Neural progenitor cell (in vitro differentiated cells): Measurements from ENCODE around the gene HRC. TPM values are rescaled to one million over a fixed set of nuclear protein-coding genes. Genes with fewer than 3 reads are reported as not detected.

ENCODE experiments used
- DNase-seq: peaks from one replicate; pipeline ENCODE4 v3.0.0-alpha.2; 2016; ENCODE audit warnings: low spot score
- H2AFZ ChIP-seq: fragments of 200-600 bp; sonication (generic); replicated peaks from 2 replicates; pipeline ENCODE4 v1.6.1; 2016; ENCODE audit warnings: antibody characterized with exemption
- H3F3A ChIP-seq: fragments of 200-600 bp; sonication (generic); 2 replicates; pipeline ENCODE4 v1.6.1; 2016; ENCODE audit warnings: antibody characterized with exemption, low read depth
- H3K27ac ChIP-seq: fragments of 200-600 bp; sonication (generic); 2 replicates; pipeline ENCODE4 v1.5.1; 2016; ENCODE audit warnings: mild to moderate bottlenecking
- H3K27me3 ChIP-seq: fragments of 200-600 bp; sonication (generic); 2 replicates; pipeline ENCODE4 v1.6.1; 2016; ENCODE audit warnings: mild to moderate bottlenecking, moderate library complexity
- H3K36me3 ChIP-seq: fragments of 200-600 bp; sonication (generic); 2 replicates; pipeline ENCODE4 v1.5.1; 2016
- H3K4me1 ChIP-seq: fragments of 200-600 bp; sonication (generic); 2 replicates; pipeline ENCODE4 v1.6.1; 2016; ENCODE audit warnings: mixed run types
- H3K4me2 ChIP-seq: fragments of 200-600 bp; sonication (generic); 2 replicates; pipeline ENCODE4 v1.6.1; 2016
- H3K4me3 ChIP-seq: fragments of 200-600 bp; sonication (generic); 2 replicates; pipeline ENCODE4 v1.5.1; 2016
- H3K79me2 ChIP-seq: fragments of 200-600 bp; sonication (generic); 2 replicates; pipeline ENCODE4 v1.6.1; 2016; ENCODE audit warnings: low read depth
- H3K9ac ChIP-seq: fragments of 200-600 bp; sonication (generic); 2 replicates; pipeline ENCODE4 v1.6.1; 2016
- H3K9me3 ChIP-seq: fragments of 200-600 bp; sonication (generic); 2 replicates; pipeline ENCODE4 v1.5.1; 2016; ENCODE audit warnings: low read depth
- H4K20me1 ChIP-seq: fragments of 200-600 bp; sonication (generic); 2 replicates; pipeline ENCODE4 v1.6.1; 2016; ENCODE audit warnings: low read depth
- H3K27ac Mint-ChIP-seq: 3 replicates; pipeline ENCODE4 v1.8.0; 2021; ENCODE audit warnings: mixed read lengths
- H3K27me3 Mint-ChIP-seq: 2 replicates; pipeline ENCODE4 v1.8.0; 2022; ENCODE audit warnings: low read depth, mild to moderate bottlenecking, inconsistent platforms, moderate library complexity, mixed read lengths; ENCODE audit not compliant: insufficient read depth
- H3K36me3 Mint-ChIP-seq: 3 replicates; pipeline ENCODE4 v1.8.0; 2021; ENCODE audit warnings: mixed read lengths
- H3K4me1 Mint-ChIP-seq: 3 replicates; pipeline ENCODE4 v1.8.0; 2021; ENCODE audit warnings: mixed read lengths
- H3K4me3 Mint-ChIP-seq: 3 replicates; pipeline ENCODE4 v1.8.0; 2021; ENCODE audit warnings: mild to moderate bottlenecking, moderate library complexity, mixed read lengths
- H3K9me3 Mint-ChIP-seq: 3 replicates; pipeline ENCODE4 v1.8.0; 2020; ENCODE audit warnings: mixed read lengths
- EZH2 ChIP-seq: fragments of 200-600 bp; sonication (generic); IDR thresholded peaks from 2 replicates; pipeline ENCODE4 v1.6.1; 2017; ENCODE audit warnings: antibody characterized with exemption, mild to moderate bottlenecking, moderate library complexity
- EZH2phosphoT487 ChIP-seq: fragments of 200-600 bp; sonication (generic); IDR thresholded peaks from 2 replicates; pipeline ENCODE4 v1.6.1; 2017; ENCODE audit warnings: antibody characterized with exemption
- total RNA-seq: library from RNA; depleted of rRNA; stranded (reverse); fragments of >200 nt; gene quantifications from 2 replicates; pipeline ENCODE4 v1.2.3, GENCODE V29; 2015; ENCODE audit warnings: low replicate concordance
- TF ChIP-seq, protein P1 (sequence below): fragments of 200-600 bp; sonication (generic); IDR thresholded peaks from 2 replicates; pipeline ENCODE4 v1.5.1; 2017; ENCODE audit warnings: antibody characterized with exemption, mild to moderate bottlenecking

HRC gene
- total RNA-seq, 1 donor from 2014 or later = not detected

DNA sequence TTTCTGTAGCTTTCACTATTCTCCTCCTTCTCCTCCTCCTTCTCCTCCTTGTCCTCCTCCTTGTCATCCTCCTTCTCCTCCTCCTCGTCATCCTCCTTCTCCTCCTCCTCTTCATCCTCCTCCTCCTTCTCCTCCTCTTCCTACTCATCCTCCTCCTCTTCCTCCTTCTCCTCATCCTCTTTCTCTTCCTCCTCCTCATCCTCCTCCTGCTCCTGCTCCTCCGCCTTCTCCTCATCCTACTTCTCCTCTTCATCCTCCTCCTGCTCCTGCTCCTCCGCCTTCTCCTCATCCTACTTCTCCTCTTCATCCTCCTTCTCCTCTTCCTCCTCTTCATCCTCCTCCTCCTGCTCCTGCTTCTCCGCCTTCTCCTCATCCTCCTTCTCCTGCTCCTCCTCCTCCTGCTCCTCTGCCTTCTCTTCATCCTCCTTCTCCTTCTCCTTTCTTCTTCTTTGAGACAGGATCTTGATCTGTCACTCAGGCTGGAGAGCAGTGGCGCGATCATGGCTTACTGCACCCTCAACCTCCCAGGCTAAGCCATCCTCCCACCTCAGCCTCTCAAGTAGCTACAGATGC lies 38.7 kb upstream of the HRC start:
- Histone ChIP-seq H3K79me2 (no peaks in the 10 kb centered on the region), H3K27ac (no peak overlapping the region), H3K27me3 (no peaks in the 10 kb centered on the region), H3K9ac (no peak overlapping the region), H3F3A (no peaks in the 10 kb centered on the region), H3K4me2 (no peak overlapping the region), H2AFZ (no peak overlapping the region), H3K9me3 (no peaks in the 10 kb centered on the region), H3K4me3 (no peak overlapping the region), H3K4me1 (no peaks in the 10 kb centered on the region), H4K20me1 (no peaks in the 10 kb centered on the region), H3K36me3 (no peaks in the 10 kb centered on the region)
- Mint-ChIP-seq H3K4me1 (no peaks in the 10 kb centered on the region), H3K4me3 (no peak overlapping the region), H3K27me3 (peaks cover 2% of the 10 kb centered on the region), H3K36me3 (peaks cover 16% of the 10 kb centered on the region), H3K9me3 (no peaks in the 10 kb centered on the region), H3K27ac (no peak overlapping the region)
- no peak for DNase-seq
- no peak for TF ChIP-seq EZH2
- TF ChIP-seq, protein P1, sequence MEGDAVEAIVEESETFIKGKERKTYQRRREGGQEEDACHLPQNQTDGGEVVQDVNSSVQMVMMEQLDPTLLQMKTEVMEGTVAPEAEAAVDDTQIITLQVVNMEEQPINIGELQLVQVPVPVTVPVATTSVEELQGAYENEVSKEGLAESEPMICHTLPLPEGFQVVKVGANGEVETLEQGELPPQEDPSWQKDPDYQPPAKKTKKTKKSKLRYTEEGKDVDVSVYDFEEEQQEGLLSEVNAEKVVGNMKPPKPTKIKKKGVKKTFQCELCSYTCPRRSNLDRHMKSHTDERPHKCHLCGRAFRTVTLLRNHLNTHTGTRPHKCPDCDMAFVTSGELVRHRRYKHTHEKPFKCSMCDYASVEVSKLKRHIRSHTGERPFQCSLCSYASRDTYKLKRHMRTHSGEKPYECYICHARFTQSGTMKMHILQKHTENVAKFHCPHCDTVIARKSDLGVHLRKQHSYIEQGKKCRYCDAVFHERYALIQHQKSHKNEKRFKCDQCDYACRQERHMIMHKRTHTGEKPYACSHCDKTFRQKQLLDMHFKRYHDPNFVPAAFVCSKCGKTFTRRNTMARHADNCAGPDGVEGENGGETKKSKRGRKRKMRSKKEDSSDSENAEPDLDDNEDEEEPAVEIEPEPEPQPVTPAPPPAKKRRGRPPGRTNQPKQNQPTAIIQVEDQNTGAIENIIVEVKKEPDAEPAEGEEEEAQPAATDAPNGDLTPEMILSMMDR = no peak
- no peak for TF ChIP-seq EZH2phosphoT487

DNA sequence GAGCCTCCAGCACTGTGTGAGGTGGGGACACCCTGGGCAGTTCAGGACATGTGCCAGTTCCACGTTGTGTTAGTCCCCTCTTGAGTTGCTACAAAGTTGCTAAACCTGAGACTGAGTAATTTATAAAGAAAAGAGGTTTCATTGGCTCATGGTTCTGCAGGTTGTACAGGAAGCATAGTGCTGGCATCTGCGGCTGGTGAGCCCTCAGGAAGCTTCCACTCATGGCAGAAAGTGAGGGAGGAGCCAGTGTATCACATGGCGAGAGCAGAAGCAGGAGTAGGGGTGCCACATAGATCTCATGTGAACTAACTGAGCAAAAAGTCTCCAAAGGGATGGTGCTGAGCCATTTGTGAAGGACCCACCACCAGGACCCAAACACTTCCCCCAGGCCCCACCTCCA lies 35.6 kb upstream of the HRC start:
- Histone ChIP-seq H3K9me3 (no peaks in the 10 kb centered on the region), H3K79me2 (no peaks in the 10 kb centered on the region), H3K4me3 (no peak overlapping the region), H3K9ac (no peak overlapping the region), H3K4me2 (no peak overlapping the region), H2AFZ (no peak overlapping the region), H3K4me1 (no peaks in the 10 kb centered on the region), H3K27ac (no peak overlapping the region), H3F3A (no peaks in the 10 kb centered on the region), H3K36me3 (no peaks in the 10 kb centered on the region), H4K20me1 (no peaks in the 10 kb centered on the region), H3K27me3 (no peaks in the 10 kb centered on the region)
- peaks cover 2% of the 10 kb centered on the region for H3K27me3 Mint-ChIP-seq
- H3K9me3 Mint-ChIP-seq = no peaks in the 10 kb centered on the region
- peaks cover 17% of the 10 kb centered on the region for H3K36me3 Mint-ChIP-seq
- TF ChIP-seq EZH2 = no peak
- no peak for TF ChIP-seq EZH2phosphoT487
- TF ChIP-seq, protein P1 = no peak
- H3K4me1 Mint-ChIP-seq = no peaks in the 10 kb centered on the region
- no peak overlapping the region for H3K27ac Mint-ChIP-seq
- H3K4me3 Mint-ChIP-seq = no peak overlapping the region
- DNase-seq = no peak

DNA sequence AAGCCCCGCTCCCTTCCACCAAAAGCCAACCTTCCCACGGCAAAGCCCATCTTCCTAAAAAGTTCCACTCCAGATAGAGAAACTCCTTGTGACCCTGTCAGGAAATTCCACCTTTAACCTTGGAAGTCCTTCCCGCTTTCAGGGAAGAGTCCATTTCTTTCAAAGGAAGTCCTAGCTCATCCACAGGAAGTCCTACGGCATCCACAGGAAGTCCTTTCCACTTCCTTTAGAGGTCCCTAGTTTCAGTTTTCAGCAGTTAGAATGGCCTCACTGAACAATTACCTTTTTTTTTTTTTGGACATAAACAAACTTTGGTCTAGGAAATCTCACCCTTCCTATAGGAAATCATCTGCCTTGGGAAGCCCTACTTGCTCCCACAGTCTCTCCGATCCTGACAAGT lies 34.1 kb upstream of the HRC start:
- H3K4me1 Mint-ChIP-seq = no peaks in the 10 kb centered on the region
- Histone ChIP-seq H3K4me1 (no peaks in the 10 kb centered on the region), H2AFZ (no peak overlapping the region), H3K36me3 (no peaks in the 10 kb centered on the region), H3K27ac (no peak overlapping the region), H3K9me3 (no peaks in the 10 kb centered on the region), H3K4me2 (no peak overlapping the region), H3K4me3 (no peak overlapping the region), H3F3A (no peaks in the 10 kb centered on the region), H4K20me1 (no peaks in the 10 kb centered on the region), H3K27me3 (no peaks in the 10 kb centered on the region), H3K79me2 (no peaks in the 10 kb centered on the region), H3K9ac (no peak overlapping the region)
- TF ChIP-seq, protein P1 = no peak
- TF ChIP-seq EZH2phosphoT487 (no peak), EZH2 (no peak)
- DNase-seq = no peak
- peaks cover 2% of the 10 kb centered on the region for H3K27me3 Mint-ChIP-seq
- H3K27ac Mint-ChIP-seq = no peak overlapping the region
- H3K9me3 Mint-ChIP-seq = no peaks in the 10 kb centered on the region
- H3K4me3 Mint-ChIP-seq = no peak overlapping the region
- peaks cover 18% of the 10 kb centered on the region for H3K36me3 Mint-ChIP-seq
